Measurements from ENCODE around the gene RAB17.

The RAB17 gene

GRCh38 chr2:237533668-237534161 lies 56.8 kb downstream of the RAB17 start:
- DNase-seq: no peak

DNA sequence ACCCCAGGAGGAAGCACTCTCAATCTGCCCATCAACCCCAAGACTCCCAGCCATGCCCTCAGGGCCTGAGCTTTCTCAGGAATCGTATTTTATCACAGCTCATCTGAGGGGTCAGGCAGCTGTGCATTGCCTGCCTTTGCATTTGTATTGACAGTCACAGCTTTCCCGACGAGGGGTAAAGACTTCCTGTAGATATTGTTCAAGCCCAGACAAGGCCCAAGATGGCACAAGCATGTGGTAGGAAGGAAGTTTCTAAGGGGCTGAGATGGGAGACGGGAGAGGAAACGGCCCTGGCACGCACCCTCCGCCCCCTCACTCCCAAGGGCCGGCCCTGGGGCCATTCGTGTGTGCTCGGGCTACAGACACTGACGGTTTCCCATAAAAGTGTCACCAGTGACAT lies 58.4 kb downstream of the RAB17 start:
- no peak for DNase-seq

- no peak for DNase-seq
These were observed 59.8 kb downstream of the RAB17 start for GRCh38 chr2:237530472-237531433.

- DNase-seq: no peak
These were observed 60.8 kb downstream of the RAB17 start for GRCh38 chr2:237529452-237530402.

- DNase-seq: no peak
These were observed 62.8 kb downstream of the RAB17 start for GRCh38 chr2:237527766-237528165.

- no peak for DNase-seq
These were observed 63.3 kb downstream of the RAB17 start for GRCh38 chr2:237527233-237527632.

- DNase-seq: no peak
These were observed 64.9 kb downstream of the RAB17 start for GRCh38 chr2:237525559-237526157.

DNA sequence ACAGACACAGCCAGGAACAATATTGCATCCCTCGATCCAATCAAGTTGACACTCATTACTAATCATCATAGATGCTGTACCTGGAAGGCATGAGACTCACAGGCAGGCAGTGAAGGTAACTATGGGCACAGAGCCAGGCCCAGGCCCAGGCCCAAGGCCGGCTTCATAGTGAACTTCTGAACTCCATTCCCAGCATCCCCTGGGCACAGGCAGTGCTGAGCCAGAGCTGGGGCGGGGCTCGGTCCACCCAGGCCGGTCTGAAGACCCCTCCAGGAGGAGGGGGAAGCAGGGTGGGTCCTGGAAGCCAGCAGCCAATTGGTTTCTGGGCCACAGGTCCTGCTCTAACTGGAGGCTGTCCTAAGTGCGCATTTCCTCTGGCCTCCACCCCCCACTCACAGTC lies 65.9 kb downstream of the RAB17 start:
- no peak for DNase-seq
